ENCODE results near the gene ORAI2. TPM values are rescaled to one million over a fixed set of nuclear protein-coding genes. Genes with fewer than 3 reads are reported as not detected.

The ORAI2 gene
- total and polyA plus RNA-seq, 2 of the 13 experiments (the other 11 are each of a cell fraction or from before 2014, with no cell fraction given): 3.0 to 6.0 TPM

- Histone ChIP-seq H3K4me1 (ENCODE audit: insufficient read depth, low read length) (peaks cover 17% of the 10 kb centered on the region), H2AFZ (ENCODE audit: low read length) (no peak overlapping the region), H3K36me3 (replicated peaks in 1 of 2; ENCODE audit: control insufficient read depth in 1 of 2, insufficient read depth in 2 of 2, low read length in 2 of 2) (peaks cover 5 to 6% of the 10 kb centered on the region in 2 experiments; a peak in 2 of 5 replicates), H3K9me3 (ENCODE audit: low read length) (no peaks in the 10 kb centered on the region), H3K4me2 (ENCODE audit: low read depth, low read length) (no peak overlapping the region), H3K27ac (ENCODE audit: extremely low read length, insufficient read depth, low read length) (no peak overlapping the region), H4K20me1 (ENCODE audit: insufficient read depth, low read length) (no peaks in the 10 kb centered on the region), H3K79me2 (ENCODE audit: insufficient read depth, low read length) (peaks cover 9% of the 10 kb centered on the region), H3K4me3 (replicated peaks in 1 of 3; ENCODE audit: insufficient read depth in 1 of 3, low read depth in 2 of 3, low read length in 3 of 3) (no peak overlapping the region), H3K27me3 (ENCODE audit: control insufficient read depth in 1 of 2, insufficient read depth in 2 of 2, low read length in 2 of 2) (peaks cover 0 to 5% of the 10 kb centered on the region in 2 experiments; a peak in 2 of 5 replicates), H3K9ac (ENCODE audit: insufficient read depth, low read depth, low read length) (no peak overlapping the region)
- FAIRE-seq: no peak
- TF ChIP-seq ISL2 (CRISPR knock-in tag; IDR thresholded peaks at IDR 0.05): no peak
- intact Hi-C loops (cut with micrococcal nuclease; ENCODE audit: unreplicated experiment): no loop called here
- 92% methylated on average over 23 of the region's 40 CpGs for WGBS (ENCODE audit: low lambda C conversion rate)
- no peak for ATAC-seq
- in situ Hi-C loops (cut with HindIII; ENCODE audit: extremely low pct_ligation_motif_present, low pct_unique_long_range_greater_than_20kb): no loop called here
- ChIA-PET CTCF (ENCODE audit: low intra/inter-chr PET ratio, low total read pairs) (no interaction called here), POLR2A (no interaction called here)
- DNase-seq (ENCODE audit: low spot score): no peak
- no TSS peak for BruUV-seq (replicated peaks)
These were observed 35.3 kb downstream of the ORAI2 start for GRCh38 chr7:102468478-102469350.

- no peak for DNase-seq (ENCODE audit: low spot score)
- in situ Hi-C loops (cut with HindIII; ENCODE audit: extremely low pct_ligation_motif_present, low pct_unique_long_range_greater_than_20kb): no loop called here
- no peak for ATAC-seq
- TF ChIP-seq ARHGAP35 (CRISPR knock-in tag; IDR thresholded peaks at IDR 0.05; ENCODE audit: borderline replicate concordance) (no peak), AHDC1 (CRISPR knock-in tag; IDR thresholded peaks at IDR 0.05; ENCODE audit: borderline replicate concordance) (no peak), ZNF44 (CRISPR knock-in tag; IDR thresholded peaks at IDR 0.05) (no peak), GLI4 (CRISPR knock-in tag; IDR thresholded peaks at IDR 0.05; ENCODE audit: borderline replicate concordance) (no peak)
These were observed 36.1 kb downstream of the ORAI2 start for GRCh38 chr7:102469351-102469971.

More at GRCh38 chr7:102469351-102469971, 36.1 kb downstream of the ORAI2 start:
- CTCF ChIA-PET (ENCODE audit: low intra/inter-chr PET ratio, low total read pairs): no interaction called here
- no TSS peak for BruUV-seq (replicated peaks)
- peaks cover 5 to 7% of the 10 kb centered on the region in 2 experiments; a peak in 2 of 5 replicates for H3K36me3 ChIP-seq (replicated peaks in 1 of 2; ENCODE audit: control insufficient read depth in 1 of 2, insufficient read depth in 2 of 2, low read length in 2 of 2)
- H3K4me1 ChIP-seq (ENCODE audit: insufficient read depth, low read length): peaks cover 15% of the 10 kb centered on the region
- intact Hi-C loops (cut with micrococcal nuclease; ENCODE audit: unreplicated experiment): no loop called here
- H2AFZ ChIP-seq (ENCODE audit: low read length): no peak overlapping the region
- 95% methylated on average over 19 of the region's 24 CpGs for WGBS (ENCODE audit: low lambda C conversion rate)
- H4K20me1 ChIP-seq (ENCODE audit: insufficient read depth, low read length): no peaks in the 10 kb centered on the region
- H3K9me3 ChIP-seq (ENCODE audit: low read length): no peaks in the 10 kb centered on the region
- no peak overlapping the region for H3K9ac ChIP-seq (ENCODE audit: insufficient read depth, low read depth, low read length)
- H3K4me2 ChIP-seq (ENCODE audit: low read depth, low read length): no peak overlapping the region
- H3K4me3 ChIP-seq (replicated peaks in 1 of 3; ENCODE audit: insufficient read depth in 1 of 3, low read depth in 2 of 3, low read length in 3 of 3): no peak overlapping the region
- H3K27ac ChIP-seq (ENCODE audit: extremely low read length, insufficient read depth, low read length): no peak overlapping the region
- POLR2A ChIA-PET: no interaction called here
- peaks cover 0 to 1% of the 10 kb centered on the region in 2 experiments; a peak in 1 of 5 replicates for H3K27me3 ChIP-seq (ENCODE audit: control insufficient read depth in 1 of 2, insufficient read depth in 2 of 2, low read length in 2 of 2)
- no peak for FAIRE-seq
- peaks cover 2% of the 10 kb centered on the region for H3K79me2 ChIP-seq (ENCODE audit: insufficient read depth, low read length)

Measured in HepG2 (cell line).